ENCODE data around the gene TAF6. TPM values are rescaled to one million over a fixed set of nuclear protein-coding genes. Genes with fewer than 3 reads are reported as not detected.

Gene TAF6
- total RNA-seq, 1 donor from 2014 or later, result 37.1 TPM

- peak; percentile 70 for DNase-seq
Observed at GRCh38 chr7:100093054-100093453, 26.1 kb downstream of the TAF6 start.

GRCh38 chr7:100091411-100092181 lies 27.6 kb downstream of the TAF6 start:
- peak; percentile 24 for DNase-seq

- DNase-seq, result no peak
Observed at GRCh38 chr7:100090527-100091410, 28.4 kb downstream of the TAF6 start.

GRCh38 chr7:100089458-100090196 lies 29.5 kb downstream of the TAF6 start:
- no peak for DNase-seq

DNA sequence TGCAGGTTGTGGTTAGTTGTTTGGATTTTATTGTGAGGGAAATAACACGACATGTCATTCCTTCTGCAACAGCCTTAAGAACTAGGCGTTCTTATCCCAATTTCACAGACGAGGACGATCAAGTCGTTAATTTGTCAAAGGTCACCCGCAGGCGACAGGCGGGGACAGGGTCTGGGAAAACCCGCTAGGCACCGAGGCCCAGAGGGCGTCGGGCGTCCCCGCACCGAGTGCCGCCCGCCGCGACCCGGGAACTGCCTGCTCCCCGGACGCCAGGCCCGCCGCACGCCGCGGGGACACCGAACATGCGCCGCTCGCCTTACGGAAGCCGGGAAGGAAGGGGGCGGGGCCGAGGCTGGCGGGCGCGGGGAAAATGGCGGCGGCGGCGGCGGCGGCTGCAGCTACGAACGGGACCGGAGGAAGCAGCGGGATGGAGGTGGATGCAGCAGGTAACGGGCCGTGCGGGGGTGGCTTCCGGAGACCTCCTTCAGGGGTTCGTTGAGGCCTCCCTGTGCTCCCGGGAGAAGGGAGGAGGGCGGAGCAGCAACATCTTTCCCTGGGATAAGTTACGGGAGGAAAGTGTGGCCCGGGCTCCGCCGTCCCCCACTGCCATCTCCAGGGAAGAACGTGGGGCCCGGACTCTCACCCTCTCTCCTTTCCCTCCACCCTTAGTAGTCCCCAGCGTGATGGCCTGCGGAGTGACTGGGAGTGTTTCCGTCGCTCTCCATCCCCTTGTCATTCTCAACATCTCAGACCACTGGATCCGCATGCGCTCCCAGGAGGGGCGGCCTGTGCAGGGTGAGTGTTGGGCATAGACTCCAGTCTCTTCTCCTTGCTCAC lies 30.3 kb downstream of the TAF6 start, which contains the start of gene COPS6:
TSS of gene COPS6 (plus strand) at position 349 of the 837 bp plus-strand sequence. CDS start at position 371, 22 bp downstream.
- peak; percentile 83 for DNase-seq

GRCh38 chr7:100088095-100088620 lies 31.0 kb downstream of the TAF6 start:
- DNase-seq, result no peak

DNA sequence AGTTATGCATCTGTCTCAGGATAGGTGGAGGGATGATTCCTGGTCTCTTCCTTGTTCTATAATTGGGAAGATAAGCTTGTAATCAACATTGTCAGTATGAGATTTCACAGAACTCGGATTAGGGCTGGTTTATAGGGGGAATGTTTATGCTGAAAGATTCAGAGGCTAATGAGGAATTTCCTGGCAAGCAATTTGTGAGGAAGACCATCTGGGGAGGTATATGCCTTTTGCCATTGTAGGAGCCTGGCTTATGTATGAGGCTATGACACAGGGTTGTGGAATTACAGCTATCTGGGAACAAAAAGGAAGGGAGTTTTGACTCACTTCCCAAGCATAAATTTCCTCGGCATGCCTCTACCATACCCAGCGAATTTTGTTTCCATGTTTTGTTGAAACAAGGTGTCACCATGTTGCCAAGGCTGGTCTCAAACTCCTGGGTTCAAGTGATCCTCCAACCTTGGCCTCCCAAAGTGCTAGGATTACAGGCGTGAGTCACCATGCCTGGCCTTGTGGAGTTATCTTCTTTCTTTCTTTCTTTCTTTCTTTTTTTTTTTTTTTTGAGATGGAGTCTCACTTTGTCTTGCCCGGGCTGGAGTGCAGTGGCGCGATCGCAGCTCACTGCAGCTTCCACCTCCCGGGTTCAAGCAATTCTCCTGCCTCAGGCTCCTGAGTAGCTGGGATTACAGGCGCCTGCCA lies 32.0 kb downstream of the TAF6 start:
- peak; percentile 99 for DNase-seq

DNA sequence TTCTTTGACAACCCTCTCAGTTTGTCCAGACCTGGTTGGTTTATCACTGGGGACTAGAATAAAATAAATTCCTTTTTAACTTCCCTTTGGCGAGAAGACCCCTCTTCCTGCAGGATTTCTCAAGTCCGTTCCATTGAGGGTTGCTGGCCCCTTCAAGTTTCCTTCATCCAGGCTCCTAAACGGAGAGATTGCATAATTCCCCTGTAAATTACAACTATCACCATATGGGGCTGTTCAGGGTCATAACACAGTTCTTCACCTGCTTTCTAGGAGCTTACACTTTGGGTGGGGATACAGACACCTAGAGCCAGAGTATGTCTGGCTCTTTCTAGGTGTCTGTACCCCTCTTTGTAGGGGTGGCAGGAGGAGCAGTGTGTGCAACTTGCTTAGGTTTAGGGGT lies 33.6 kb downstream of the TAF6 start:
- no peak for DNase-seq

DNA sequence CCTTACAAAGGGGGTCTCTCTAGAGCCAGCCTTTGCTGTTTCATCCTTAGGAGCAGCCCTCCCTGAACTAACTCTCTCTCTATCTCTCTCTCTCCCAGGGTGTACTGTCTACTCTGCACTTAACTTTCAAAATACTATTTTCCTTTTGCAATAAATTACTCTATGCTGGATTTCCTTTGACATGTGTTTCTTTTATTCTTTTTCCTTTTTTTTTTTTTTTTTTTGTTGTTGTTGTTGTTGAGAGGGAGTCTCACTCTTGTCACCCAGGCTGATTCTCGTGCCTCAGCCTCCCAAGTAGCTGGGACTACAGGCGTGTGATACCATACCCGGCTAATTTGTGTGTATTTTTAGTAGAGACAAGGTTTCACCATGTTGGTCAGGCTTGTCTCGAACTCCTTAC lies 36.2 kb downstream of the TAF6 start:
- no peak for DNase-seq

DNA sequence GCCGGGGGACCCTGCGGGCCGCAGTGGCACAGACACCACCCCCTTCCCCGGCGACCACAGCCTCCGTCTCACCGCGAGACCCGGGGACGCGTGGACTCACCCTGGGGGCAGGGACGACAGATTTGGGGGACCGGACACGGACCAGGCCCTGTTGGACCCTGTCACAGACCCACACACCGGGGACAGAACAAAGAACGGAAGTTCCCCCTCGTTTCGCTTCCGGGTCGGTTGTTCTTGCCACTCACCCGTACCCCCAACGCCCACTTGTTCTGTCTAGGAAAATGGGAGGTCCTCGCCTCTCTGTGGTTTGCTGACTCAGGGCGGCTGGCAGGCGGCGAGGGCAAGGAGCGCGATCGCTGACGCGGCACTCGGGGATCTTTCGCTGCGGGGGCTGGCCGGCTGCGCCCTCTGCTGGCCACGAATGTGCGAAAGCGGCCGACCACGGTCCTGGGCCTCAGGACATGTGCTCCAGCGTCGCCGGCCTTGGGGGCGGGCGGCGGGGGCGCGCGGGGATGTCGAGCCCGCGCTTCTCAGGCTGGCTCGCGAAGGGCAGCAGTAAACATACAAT lies 37.5 kb downstream of the TAF6 start, which contains the start of gene ZNF3:
TSS of gene ZNF3 (minus strand) at position 189 of the 568 bp plus-strand sequence. CDS start 4,366 bp downstream, outside the sequence.
- DNase-seq, result peak; percentile 100

- peak; percentile 37 for DNase-seq
Observed at GRCh38 chr7:100080907-100081534, 38.1 kb downstream of the TAF6 start.

DNA sequence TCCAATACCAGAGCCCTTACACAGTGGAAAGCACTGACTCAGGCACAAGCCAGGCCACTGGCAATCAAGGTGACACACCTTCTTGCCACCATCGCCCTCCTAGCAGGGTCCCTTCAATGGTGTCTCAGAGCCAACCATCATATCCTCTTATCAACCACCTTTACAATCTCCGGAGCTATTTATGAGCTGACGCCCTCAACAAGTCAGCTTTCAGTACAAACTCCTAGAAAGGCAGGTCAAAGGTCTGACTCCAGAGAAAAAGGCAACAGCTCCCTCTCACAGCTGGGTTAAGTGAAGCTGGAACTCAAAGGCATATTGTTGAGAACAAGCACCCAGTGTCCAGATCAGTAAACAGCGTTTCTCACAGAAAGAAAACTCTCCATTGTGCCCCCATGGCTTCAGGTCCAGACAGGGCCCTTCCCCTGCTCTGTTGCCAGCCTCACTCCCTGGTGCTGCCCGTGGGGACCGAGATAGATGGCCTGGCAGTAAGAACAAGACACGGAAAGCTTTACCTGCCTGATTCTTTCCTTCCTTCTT lies 40.1 kb downstream of the TAF6 start:
- no peak for DNase-seq

- no peak for DNase-seq
Observed at GRCh38 chr7:100077205-100077604, 42.0 kb downstream of the TAF6 start.

DNA sequence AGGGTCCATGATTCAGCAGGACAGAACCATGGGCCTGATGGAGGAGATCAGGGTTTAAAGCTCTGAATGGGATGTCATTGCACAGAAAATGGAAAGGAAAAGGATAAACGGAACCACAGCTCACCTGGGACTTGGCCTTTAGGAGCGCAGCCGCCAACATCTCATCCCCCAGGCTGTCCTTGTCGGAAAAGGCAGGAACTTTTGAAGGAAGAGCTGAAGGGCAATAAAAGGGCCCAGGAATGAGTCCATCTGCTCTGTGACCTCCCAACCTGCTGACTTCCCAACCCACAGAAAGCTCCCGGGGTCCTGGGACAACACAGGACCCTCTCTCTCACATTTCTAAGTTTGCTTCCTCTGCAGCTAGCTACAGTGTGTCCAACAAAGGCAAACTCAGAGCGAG lies 43.7 kb downstream of the TAF6 start:
- DNase-seq, result no peak

DNA sequence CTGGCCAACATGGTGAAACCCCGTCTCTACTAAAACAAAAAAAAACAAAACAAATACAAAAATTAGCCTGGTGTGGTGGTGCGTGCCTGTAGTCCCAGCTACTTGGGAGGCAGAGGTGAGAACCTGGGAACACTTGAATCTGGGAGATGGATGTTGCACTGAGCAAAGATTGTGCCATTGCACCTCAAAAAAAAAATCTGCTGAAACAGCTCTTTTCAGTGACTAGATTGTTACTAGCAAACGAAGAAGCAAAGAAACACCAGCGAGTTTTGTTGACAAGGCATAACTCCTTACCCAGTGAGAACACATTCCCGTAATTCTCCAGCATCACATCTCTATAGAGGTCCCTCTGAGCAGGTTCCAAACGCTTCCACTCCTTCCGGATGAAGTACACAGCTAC lies 44.3 kb downstream of the TAF6 start:
- DNase-seq, result no peak

DNA sequence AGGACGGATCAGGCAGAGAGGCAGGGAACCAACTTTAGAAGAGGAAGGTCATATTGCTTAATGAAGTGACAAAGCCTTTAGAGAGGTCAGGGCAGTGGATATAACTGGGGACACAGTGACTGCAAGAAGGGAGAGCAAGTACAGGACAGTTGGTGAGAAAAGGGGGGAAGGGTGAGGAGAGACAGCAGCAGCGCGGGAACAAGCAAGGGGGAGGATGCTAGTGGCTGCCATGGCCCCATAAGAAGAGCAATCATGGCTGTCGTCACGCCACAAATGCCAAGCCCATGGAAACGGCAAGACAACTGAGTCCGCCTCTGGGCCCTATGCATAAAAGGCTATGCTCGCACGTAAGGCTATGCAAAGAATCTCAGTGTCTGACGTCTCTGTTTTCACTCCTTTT lies 46.7 kb downstream of the TAF6 start:
- DNase-seq, result no peak

GRCh38 chr7:100071018-100071723 lies 48.0 kb downstream of the TAF6 start:
- no peak for DNase-seq

DNA sequence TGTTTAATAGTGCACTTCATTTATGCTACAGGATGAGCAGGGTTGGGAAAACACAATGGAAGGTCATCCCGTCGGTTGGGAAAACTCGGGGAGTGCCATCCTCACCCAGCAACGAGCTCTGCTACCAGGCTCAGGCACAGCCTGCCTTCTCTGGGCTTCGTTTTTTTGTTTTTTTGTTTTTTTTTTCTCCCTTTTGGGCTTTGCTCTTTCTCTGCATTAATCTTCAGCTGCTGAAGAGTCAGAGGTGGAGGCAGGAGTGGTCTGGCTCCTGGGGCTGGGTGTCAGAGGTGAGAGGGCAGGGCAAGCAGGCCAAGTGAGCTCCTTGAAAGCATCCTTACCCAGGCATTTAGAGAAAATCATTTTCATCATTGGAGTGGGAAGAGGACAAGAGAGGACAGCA lies 49.2 kb downstream of the TAF6 start:
- no peak for DNase-seq

- DNase-seq, result no peak
Observed at GRCh38 chr7:100066953-100067352, 52.2 kb downstream of the TAF6 start.

Measured in dermis blood vessel endothelial cell (primary cell).